NCI-H446 (cell line): Measurements from ENCODE around the gene RAE1.
"Not testable (repeated sequence)": the region's sequence is repeated elsewhere in the genome, so short reads cannot be mapped to it uniquely, and the experiment has no call there.

Source experiments
- DNase-seq, 2 experiments: peaks; one replicate each; lab custom pipeline; 2025; lab: John Stamatoyannopoulos, UW

Gene RAE1

DNA sequence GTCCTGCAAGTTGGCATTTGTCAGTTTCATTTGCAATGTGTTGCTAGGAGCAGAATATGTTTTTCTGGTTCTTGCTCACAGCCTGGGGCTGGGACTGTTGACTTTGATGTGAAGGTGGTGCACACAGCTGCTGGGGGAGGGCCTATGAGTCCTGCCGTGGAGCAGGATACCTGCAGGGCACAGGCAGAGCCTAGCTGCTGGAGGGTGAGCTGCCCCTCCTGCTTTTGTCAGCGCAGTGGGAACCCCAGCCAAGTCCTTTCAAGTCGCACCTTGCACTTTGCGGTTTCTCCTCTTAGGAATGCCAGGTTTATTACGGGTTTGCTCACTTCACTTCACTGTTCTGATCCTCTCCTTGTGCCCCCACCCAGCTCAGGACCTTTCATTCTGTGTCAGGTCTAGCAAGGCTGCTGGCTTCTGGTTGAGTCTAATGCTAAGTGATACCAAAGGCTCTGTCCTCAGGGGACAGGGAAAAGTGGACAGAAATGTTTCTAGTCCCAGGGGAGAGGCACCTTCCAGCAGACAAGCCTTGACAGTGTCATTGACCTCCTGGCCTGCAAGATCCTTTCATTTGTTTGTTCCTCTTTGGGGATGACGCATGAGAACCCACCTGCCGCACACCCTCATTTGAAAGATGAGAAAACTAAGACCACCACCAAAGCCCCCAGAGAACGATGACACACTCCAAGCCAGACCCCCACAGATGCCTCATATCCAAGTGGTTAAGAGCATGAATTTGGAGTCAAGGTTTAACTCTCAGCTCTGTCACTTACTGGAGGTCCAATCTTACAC is 24.2 kb upstream of the RAE1 start:
- DNase-seq, result no peak

DNA sequence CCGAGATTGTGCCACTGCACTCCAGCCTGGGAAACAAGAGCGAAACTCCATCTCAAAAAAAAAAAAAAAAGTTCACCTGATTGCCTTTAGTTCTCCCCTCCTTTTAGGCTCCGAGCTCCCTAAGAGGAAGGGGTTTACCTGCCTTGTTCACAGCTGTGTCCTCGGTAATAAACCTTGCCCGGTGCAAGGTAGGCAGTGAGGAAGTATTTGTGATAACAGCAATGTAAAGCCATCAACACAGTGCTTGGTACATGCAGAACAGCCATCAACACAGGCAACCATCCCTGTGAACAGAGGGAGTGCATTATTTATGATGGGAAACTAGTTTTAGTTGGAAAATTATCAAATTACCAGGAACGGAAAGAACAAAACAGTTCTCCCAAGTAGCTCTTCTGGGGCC is 23.2 kb upstream of the RAE1 start:
- no peak for DNase-seq

DNA sequence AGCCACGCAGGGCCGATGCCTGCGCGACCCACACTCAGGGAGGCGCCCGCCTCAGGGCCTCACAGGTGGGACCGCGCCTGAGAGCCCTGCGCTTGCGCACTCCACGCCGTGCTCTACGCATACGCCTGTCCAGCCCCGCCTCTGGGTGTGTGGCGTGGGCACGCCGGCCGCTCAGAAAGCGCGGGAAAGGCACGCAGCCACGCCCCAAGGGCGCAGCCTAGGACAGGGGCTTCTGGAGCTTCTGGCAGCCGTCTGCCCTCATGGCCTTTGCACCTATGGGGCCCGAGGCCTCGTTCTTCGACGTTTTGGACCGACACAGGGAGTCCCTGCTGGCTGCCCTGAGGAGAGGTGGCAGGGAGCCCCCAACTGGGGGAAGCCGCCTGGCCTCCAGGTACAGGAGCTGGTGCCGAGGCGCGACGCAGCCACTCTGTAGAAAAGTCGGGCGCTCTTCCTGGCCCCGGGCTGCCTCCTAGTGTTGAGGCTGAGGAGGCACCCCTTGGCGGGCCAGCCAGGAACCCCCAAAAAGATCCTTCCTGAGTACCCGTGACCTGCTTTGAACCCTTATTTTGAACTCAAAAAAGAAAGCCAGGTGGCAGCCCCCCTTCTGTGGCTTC is 21.3 kb upstream of the RAE1 start, which contains the start of gene SPO11:
TSS of gene SPO11 (plus strand) at position 196 of the 614 bp plus-strand sequence. CDS start at position 261, 65 bp downstream.
- DNase-seq, result no peak

DNA sequence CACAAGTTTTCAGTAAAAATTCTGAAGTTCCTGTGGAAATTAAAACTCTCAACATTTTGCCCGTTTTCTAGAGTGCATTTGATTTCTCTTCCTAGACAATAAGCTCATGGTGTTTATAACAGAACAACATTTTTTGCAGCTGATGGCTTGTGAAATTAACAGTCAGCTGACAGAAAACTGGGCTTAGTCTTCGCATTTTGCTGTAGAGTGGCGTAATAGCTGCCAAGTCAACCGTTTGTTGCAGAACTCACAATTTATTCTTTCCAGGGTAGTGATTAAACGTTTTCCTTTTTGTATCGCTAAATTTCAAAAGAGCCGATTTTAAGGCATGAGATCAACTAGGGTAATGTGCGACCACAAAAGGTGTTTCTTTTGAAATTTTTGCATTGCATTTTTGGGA is 20.1 kb upstream of the RAE1 start:
- no peak for DNase-seq

DNA sequence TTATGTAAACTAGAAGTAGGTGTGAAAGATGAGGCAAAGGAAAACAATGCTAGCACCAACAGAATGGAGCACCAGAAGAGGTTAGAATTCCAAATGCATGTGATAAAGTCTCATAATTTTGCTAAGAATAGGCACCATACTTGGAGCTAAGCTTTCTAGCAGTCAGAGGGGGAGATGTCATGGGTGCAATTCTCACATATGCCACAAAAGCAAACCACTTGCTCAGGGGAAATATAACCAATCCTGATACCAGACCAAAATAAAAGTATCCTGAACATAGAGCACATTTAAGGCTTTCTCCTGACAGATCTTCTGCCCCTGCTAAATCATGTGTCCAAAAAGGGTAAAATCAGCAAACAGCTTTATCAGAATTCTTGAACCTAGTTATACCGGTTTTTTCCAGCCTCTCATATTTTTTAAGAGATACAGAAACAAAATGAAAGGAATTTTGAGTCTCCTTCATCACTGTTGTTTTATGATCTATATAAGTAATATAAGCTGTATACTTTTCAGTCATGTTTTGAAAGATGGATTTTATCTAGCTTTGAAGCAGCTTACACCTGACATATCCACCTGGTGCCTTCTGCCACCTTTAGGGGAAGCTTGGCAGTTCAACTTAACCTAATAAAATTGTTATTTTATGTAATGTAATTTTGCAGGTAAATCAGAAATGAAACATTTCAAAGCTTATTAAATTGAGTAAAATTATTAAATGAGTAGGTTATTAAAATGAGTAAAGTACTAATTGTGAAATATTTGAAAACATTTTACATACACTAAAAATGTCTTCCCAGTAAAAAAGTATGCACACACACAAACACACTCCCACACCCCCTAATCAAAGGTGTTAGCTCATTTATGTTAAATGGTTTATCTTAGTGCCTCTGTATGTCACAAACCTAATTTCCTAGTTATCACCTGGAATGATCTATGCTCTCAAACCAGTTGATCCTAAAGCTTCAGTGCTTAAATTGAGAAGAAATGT is 18.7 kb upstream of the RAE1 start:
- no peak for DNase-seq

DNA sequence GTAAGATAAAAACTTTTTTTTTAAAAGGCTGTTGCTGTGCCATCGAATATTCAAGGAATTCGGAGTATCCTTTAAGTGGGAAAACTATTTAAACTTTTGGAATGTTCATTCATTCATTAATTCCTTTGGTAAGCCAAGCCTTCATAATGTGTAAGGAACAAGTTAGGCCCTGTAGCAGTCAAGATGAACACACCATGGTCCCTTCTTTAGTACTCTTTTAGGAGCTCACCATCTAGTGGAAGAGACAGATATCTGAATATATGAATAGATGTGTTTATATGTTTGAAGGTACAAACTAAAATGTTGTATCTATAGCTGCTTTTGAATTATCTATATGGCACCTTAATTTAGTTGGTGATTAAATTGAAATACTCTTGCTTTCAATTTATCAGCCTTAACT is 15.7 kb upstream of the RAE1 start:
- DNase-seq, result no peak

DNA sequence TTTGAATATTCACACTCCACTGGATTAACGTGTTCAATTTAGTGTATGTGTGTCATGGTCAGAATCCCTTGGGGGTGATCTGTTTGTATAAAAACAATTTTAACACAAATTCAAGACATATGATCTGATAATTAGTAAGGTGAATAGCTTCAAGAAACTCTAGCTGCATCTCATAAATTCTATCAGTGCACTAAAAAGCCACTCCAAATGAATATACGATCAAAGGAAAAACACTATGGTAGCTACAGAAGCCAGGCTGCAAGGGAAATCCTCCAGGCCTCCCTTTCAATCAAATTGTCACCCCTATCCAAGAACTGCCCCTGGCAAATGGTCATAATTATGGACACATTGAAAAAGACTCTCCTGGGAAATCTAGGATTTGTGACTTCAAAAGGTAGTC is 9.4 kb upstream of the RAE1 start:
- no peak for DNase-seq

DNA sequence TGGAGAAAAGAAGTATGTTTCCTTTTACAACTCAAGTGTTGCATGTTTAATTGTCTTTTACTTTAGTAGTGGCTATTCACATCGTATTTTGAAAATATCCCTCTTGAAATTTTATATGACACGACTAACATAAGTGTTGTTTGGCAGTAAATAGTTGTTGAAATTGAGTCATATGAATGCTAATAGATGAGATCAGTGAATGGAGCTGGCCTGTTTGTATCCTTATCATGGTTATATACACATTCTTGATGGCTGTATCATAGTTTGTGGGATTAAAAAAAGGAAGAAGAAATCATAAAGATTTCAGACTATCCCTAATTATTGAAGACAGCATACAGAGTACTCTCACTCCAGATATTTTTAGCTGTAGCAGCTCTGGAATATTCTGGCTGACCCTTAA is 8.2 kb upstream of the RAE1 start:
- no peak for DNase-seq

DNA sequence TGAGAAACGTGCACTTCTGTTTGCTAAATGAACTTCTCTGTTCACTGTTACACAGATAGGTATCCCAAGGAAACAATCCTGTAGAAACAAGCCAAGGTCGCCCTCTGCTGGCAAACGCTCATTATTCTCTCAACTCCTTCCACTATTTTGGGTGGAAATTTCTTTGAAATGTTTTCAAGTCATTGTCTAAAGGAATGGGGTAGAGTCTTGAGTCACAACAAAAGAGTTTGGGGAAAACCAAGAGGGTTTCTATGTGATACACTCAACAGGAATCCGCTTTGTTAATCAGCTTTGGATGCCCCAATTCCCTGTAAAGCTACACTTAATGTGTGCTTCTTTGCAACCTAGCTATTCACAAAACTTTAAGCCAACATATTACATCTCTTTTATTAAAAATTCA is 4.6 kb upstream of the RAE1 start:
- DNase-seq, result peak; percentile 50 to 70

DNA sequence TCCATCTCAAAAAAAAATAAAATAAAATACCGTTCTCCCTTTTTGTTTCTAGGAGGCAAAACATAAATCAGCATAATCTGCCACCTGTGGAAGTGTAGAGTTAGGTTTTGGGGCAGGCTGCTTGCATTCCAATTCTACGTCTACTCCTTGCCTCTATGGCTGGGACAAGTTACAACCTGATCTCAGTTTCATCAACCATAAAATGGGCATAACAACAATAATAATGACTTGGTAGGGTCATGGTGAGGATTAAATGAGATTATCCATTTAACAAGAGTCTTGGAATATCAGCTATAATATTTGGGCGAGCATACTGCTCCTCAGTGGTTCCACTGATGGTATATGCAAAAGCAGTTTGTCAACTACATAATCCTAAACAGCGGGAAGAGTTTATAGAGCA is 3.7 kb upstream of the RAE1 start:
- no peak for DNase-seq

DNA sequence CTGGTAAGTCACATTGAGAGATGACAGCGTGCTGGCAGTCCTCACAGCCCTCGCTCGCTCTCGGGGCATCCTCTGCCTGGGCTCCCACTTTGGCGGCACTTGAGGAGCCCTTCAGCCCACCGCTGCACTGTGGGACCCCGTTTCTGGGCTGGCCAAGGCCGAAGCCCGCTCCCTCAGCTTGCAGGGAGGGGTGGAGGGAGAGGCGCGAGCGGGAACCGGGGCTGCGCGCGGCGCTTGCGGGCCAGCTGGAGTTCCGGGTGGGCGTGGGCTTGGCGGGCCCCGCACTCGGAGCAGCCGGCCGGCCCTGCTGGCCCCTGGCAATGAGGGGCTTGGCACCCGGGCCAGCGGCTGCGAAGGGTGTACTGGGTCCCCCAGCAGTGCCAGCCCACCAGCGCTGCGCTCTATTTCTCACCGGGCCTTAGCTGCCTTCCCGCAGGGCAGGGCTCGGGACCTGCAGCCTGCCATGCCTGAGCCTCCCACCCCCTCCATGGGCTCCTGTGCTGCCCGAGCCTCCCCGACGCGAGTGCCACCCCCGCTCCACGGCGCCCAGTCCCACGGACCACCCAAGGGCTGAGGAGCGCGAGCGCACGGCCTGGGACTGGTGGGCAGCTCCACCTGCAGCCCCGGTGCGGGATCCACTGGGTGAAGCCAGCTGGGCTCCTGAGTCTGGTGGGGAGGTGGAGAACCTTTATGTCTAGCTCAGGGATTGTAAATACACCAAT is 2.7 kb upstream of the RAE1 start:
- not testable (repeated sequence) for DNase-seq

DNA sequence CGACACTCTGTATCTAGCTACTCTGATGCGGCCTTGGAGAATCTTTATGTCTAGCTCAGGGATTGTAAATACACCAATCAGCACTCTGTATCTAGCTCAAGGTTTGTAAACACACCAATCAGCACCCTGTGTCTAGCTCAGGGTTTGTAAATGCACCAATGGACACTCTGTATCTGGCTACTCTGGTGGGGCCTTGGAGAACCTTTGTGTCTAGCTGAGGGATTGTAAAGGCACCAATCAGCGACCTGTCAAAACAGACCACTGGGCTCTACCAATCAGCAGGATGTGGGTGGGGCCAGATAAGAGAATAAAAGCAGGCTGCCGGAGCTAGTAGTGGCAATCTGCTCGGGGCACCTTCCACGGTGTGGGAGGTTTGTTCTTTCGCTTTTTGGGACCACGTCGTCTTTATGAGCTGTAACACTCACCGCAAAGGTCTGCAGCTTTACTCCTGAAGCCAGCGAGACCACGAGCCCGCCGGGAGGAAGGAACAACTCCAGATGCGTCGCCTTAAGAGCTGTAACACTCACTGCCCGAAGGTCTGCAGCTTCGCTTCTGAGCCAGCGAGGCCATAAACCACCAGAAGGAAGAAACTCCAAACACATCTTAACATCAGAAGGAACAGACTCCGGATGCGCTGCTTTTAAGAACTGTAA is 2.0 kb upstream of the RAE1 start:
- not testable (repeated sequence) for DNase-seq

DNA sequence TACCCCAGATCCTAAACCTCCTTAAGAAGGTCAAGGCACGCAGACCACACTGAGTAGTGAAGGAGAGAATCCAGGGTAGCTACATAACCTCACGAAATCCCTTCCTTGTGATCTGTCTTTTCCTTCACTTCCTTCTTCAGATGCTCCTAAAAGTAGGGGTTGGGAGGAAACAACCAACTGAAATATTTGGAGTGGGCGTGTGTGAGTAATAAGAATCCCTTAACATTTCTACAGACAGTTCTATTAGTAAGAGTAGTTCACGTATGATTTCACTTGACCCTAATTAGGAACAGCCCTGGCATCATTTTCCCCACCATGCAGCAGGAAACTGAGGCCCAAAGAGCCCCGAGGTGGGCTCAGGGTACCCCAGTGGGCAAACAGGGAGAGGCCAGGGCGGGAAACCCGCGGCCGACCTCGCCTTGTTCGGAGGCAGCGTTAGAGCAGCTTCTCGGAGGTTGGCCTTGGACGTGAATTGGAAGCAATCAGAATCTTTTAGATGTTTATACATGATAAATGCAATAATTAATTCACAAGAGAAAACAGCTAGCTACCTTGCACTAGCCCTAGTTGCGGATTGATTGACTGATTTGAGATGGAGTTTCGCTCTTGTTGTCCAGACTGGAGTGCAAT is 859 bp upstream of the RAE1 start:
- no peak for DNase-seq

DNA sequence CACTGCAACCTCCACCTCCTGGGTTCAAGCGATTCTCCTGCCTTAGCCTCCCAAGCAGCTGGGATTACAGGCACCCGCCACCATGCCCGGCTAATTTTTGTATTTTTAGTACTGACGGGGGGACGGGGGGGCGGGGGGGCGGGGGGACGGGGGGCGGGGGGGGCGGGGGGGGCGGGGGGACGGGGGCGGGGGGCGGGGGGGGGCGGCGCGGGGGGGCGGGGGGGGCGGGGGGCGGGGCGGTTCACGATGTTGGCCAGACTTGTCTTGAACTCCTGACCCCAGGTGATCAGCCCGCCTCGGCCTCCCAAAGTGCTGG is 371 bp upstream of the RAE1 start:
- not testable (repeated sequence) for DNase-seq

DNA sequence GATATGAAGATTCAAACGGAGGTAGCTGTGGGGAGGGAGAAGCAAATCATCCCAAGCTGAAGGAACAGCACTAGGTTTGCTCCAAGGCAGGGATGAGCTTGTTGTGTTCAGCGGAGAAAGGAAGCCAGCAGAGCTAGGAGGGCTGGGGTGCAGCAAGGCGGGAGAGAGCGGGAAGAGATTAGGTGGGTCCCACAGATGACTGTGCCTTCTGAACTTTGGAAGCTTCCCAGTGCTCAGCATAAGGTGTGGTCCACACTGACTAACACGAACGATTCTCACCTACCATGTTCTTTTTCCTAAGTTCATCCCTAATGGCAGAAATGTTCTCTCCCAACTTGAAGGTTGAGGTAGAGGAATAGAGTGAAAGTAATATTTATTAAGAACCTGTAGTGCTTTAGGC is 1.2 kb downstream of the RAE1 start:
- no peak for DNase-seq

DNA sequence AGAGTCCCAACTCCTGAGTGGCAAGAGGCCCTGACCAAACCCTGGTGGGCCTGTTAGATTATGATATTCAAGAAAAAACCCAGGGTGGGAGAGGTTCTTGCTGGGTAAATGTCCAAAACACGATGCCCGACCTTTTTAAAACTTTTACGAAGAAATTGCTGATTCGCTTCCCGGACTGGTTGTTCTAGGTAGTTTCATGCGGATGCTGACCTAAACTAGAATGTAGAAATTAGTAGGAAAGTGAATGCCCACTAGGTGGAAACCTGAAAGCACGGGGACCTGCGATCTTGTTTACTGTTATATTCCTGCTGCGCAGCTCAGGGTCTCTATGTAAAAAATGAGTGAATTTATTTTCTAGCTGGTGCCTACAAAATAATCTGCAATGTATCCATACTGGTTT is 2.3 kb downstream of the RAE1 start:
- no peak for DNase-seq

DNA sequence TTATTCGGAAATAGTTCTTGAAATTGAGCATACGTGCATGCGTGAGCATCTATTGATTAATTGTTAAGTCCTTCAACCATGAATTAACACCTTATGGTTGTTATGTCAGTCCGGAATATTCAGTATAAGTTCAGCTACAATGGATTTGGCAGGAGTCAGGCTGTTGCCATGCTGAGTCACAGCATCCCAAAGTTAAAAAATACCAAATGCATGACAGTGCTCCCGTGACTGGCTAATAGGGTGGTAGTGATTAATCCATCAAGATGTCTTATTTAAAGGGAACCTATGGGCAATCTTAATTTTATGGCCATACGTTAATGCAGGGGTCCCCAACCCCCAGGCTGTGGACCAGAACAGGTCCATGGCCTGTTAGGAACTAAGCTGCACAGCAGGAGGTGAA is 10.5 kb downstream of the RAE1 start:
- DNase-seq, result no peak

DNA sequence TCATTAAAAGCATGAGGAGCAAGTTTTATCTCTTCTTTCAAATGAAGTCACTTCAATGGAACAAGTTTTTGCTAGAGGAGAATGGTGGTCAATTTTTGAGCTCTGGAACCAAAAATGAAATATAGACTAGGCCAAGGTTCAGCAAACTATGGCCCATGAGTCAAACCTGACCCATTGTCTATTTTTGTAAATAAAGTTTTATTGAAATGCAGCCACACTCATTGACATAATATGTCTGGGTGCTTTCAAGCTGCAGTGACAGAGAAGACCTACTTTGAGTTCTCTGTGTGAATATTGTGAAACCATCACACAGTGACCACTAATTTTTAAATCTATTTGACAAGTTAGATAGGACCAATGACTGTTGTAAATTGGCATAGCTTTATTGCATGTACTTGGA is 13.4 kb downstream of the RAE1 start:
- DNase-seq, result no peak

DNA sequence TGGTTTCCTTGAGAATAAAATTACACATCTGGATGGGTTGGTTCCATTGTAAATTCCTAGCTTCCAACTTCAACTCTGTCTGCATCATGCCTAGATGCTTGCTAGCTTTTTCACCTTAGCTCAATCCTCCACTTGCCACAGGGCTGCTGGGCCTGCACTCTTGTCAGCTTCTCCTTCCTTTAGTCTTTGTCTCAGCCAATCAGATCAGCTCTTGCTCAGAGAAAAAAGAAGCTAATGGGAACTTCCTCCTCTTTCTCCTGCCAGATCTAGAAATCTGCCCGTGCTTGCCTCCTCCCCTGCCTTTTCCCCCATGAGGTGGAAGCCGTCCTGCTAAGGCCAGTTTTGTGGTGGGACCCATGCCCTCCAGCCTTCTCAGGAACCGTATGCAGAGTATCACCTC is 18.5 kb downstream of the RAE1 start:
- DNase-seq, result no peak

DNA sequence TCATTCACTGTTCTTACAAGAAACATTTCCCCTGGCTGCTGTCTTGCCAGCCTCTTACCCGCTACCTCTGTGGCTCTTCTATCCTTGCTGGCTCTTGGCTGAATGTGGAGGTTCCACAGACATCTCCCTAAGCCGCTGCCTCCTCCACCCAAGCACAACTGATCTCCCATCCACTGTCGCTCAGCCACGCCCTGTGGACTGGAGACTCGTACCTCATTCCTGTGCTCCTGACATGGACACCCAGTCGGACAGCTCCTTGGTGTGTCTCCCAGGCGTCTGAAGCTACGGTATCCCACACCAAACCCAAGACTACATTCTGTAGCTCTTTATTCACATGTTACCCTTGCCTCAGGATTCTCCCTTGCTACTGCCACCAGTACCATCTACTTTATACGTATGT is 19.3 kb downstream of the RAE1 start:
- no peak for DNase-seq

DNA sequence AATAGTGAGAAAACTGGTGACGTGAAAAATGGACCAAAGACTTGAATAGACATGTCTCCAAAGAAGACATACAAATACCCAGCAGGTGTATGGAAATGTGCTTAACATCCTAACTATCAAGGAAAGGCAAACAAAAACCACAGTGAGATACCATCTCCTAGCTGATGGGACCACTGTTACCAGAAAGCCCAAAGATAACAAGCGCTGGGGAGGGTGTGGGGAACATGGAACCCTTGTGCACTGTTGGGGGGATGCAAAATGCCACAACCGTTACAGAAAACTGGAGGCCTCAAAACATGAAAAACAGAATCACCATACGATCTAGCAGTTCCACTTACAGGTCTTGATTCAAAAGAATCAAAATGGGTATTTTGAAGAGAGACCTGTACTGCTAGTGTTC is 20.3 kb downstream of the RAE1 start:
- DNase-seq, result no peak
